GM12801 (cell line): ENCODE results near the gene CNDP1.

Experiments used
- CTCF ChIP-seq: IDR thresholded peaks from one replicate; pipeline ENCODE4 v1.5.1; 2011; ENCODE audit warnings: control low read depth; ENCODE audit not compliant: insufficient read length; ENCODE audit errors: extremely low read depth

CNDP1 gene

GRCh38 chr18:74534150-74534969, at the start of gene CNDP1:
TSS of gene CNDP1 (plus strand) at chr18:74534500. CDS start at chr18:74534668, 168 bp downstream.
- no peak for TF ChIP-seq CTCF

- no peak for TF ChIP-seq CTCF
Observed at GRCh38 chr18:74486119-74486849, 48.0 kb upstream of the CNDP1 start.

GRCh38 chr18:74488354-74488753, 45.9 kb upstream of the CNDP1 start:
- TF ChIP-seq CTCF, result no peak

GRCh38 chr18:74488864-74489263, 45.4 kb upstream of the CNDP1 start:
- TF ChIP-seq CTCF, result no peak

GRCh38 chr18:74489676-74490075, 44.6 kb upstream of the CNDP1 start:
- no peak for TF ChIP-seq CTCF

GRCh38 chr18:74492259-74492658, 42.0 kb upstream of the CNDP1 start:
- TF ChIP-seq CTCF, result no peak

GRCh38 chr18:74493689-74494088, 40.6 kb upstream of the CNDP1 start:
- no peak for TF ChIP-seq CTCF
